NOMO-1 treated with dmso at 0.1 percent for 144 hours (cell line): ENCODE results near the gene ARIH2.
A peak's percentile ranks its signal among the peaks of the same experiment; 100 is the strongest.
"Not testable (repeated sequence)": the region's sequence is repeated elsewhere in the genome, so short reads cannot be mapped to it uniquely, and the experiment has no call there.

Experiments
- DNase-seq: peaks from one replicate; lab custom pipeline; 2025; ENCODE audit not compliant: unreplicated experiment; lab: John Stamatoyannopoulos, UW

Gene ARIH2

DNA sequence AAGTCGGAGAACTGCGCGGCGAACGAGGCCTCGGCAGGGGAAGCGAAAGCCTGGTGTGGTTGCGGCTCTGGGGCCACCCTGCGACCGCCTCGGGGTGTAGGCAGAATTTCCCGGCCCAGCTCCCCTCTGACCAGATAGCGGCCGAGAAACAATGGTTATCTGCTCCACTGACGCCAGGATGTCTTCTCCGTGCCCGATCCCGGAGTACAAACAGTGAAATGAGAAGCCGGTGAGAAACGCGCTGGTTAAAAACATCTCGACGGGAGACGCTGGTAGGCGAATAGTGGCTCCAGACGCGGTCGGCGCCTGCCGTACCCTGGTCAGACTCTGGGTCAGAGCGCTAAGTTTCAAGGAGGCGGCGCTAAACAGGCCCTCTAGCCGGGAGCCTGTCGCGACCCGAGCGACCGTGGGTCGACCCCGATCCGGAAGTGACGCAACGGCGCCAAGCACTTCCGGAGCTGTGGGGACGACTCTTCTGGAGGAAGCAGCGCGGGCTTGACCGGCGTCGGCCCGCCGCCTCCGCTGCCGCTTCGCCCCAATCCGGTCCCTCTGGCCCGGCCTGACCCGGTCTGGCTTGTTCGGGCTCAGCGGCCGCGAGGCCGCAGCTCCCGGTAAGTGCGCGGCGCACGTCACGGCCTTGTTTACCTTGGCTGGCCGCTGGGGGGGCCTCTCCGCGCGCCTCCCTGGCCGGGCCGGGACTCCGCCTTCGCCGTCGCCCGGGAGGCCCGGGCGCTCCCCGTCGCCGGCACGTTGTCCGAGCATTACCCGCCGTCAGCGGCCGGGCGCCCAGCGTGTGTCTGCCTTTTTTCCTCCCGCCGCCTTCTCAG is at the start of gene ARIH2:
Gene ARIH2, plus strand, starts transcription at position 455 of the 827 bp plus-strand sequence. CDS start 8,717 bp downstream, outside the sequence.
- peak; percentile 86 for DNase-seq

DNA sequence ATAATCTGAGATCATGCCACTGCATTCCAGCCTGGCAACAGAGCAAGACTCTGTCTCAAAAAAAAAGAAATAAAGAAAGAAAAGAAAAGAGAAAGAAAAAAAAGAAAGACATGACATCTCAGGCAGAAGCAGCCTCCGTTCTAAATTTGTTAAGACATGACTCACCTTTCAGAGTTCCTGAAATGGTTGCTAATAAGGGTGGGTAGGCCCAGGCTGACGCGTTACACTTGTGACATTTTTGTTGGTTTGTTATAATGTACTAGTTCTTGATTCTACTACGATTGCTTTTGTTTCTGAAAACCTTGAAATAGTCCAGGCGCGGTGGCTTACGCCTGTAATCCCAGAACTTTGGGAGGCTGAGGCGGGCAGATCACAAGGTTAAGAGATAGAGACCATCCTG is 41.0 kb upstream of the ARIH2 start:
- DNase-seq: no peak

DNA sequence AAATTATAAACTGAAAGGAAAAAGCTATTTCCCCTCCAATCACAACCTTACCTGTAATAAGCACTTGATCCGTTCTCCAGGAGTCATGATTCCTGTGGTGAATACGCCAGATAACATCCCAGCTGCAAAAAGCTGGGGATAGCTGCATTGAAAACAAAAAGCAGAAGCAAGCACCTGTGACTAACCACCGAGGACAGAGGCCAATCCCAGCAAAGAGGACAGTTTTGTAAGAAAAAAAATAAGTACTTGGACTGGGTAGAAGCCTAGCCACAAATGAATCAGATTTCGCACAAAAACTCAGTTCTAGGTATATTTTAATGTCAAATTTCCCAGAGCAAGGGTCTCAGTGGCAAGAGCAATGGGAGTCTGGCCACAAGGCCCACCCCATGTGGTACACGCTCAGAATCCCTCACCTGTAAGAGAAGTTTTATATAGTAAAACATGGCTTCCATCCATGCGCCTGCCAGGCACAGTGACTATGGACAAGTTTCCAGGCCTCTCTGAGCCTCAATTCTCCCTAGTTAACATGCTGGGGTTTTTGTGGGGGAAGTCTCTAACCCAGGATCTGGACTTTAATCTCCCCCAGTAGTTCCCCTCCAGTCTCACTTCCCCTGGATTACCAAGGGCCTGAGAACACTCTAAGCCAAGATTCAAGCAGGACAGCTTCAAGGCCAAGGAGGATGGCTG is 39.2 kb upstream of the ARIH2 start:
- peak; percentile 16 for DNase-seq

DNA sequence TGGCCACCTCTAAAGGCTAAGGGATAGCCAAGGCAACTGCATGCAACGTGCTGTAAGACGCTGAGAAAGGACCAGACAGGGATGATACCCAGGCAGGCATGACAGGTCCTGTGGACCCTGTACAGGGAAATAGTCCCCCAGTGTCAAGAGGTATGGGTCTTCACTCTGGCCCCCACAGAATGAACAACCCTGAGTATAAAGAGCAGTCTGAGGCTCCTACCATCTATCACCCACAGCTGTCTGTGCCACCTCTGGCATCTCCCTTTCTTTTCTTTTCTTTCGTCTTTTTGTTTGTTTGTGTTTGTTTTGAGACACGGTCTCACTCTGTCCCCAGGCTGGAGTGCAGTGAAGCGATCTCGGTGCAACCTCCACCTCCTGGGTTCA is 38.7 kb upstream of the ARIH2 start:
- DNase-seq: no peak

DNA sequence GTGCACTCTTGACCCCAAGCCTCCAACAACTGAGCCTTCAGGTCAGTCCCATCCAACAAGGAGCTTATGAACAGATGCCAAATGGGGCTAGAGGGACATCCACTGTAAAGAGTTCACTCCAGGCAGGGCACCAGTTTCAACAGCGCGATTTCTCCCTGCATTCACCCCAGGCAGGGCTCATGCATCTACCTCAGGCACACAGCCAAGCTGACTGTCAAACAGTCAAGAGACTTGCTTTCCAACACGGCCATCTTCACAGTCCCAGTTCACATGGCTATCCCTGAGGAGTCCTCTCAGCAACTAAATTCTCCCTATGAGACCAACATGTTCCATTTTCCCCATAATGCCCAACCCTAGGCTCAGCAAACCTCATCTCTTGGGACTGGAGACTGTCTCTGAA is 37.6 kb upstream of the ARIH2 start:
- DNase-seq: no peak

DNA sequence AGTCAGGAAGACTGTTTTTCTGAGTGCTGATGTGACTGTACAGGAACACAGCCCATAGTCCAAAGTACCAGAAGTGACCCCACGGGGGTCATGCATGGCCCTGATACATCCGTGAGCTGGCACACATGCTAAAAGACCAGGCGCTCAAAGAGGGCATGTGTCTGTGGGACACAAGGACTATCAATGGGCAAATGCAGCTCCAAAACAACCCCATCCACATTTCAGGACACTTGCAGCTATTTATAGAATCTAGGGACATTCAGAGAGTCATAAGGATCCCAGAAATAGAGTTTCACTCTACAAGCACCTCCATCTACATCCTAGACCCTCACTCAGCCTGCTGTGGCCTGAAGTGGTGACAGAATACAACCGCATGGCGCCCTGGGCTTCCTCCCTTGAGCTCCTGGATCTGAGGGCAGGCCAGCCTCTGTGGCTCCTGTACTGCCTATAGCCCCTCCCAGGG is 37.0 kb upstream of the ARIH2 start:
- DNase-seq: no peak

DNA sequence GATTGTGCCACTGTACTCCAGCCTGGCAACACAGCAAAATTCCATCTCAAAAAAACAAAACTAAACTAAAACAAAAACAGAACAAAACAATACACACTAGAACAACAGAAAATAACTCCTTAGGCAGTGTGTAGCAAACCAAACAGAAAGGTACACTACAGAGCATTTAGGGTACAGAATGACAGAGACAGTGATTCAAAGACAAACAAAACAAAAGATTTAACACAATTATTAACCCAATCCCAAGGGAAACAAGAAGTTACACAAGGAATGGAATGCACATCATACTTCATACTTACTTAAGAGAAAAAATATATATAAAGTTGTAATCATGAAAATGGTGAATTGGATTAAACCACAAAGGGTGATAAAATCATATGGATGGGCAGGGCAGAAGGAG is 32.9 kb upstream of the ARIH2 start:
- DNase-seq: no peak

DNA sequence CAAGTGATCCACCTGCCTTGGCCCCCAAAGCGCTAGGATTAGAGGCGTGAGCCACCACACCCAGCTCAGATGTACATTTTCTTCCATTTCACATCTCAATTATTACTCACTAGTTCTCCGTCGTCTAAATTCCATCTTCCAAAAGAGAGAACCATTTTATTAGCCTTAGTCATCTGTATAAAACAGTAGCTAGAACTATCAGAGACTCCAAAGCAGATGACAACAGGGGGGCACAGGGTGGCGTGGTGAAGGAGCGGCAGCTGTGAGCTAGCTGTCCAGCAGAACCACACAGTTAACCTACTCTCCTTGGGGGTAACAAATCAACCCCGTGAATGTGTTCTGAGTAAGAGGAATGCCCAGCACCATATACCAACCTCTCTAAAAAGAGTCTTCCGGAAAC is 27.0 kb upstream of the ARIH2 start:
- DNase-seq: no peak

DNA sequence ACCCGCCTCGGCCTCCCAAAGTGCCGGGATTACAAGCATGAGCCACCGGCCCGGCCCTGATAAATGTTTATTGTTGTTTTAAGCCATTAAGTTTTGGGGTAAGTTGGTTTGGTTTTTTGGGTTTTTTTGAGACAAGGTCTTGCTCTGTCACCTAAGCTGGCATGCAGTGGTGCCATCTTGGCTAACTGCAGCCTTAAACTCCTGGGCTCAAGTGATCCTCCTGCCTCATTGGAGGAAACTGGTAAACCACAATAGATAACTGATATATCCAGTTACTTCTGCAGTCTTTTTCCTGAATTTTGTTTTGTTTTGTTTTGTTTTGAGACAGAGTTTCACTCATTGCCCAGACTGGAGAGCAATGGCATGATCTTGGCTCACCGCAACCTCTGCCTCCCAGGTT is 24.1 kb upstream of the ARIH2 start:
- no peak for DNase-seq

DNA sequence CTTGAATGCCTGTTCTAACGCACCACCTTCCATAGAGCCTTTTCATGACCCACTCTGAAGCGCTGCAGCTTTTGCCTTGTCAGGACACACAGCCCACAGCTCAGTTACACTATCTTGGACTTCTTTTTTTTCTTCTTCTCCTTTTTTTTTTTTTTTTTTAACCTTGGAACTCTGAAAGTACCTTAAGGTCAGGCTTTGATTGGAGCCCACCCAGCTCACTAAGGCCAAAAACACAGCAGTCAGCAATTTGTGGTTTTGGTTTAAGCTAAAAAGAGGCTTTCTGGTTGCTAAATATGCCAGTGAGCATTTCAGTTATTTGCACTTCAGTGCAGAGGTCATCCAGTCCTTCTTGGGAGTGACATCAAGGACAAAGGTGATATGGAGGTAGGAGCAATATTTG is 21.7 kb upstream of the ARIH2 start:
- peak; percentile 62 for DNase-seq

DNA sequence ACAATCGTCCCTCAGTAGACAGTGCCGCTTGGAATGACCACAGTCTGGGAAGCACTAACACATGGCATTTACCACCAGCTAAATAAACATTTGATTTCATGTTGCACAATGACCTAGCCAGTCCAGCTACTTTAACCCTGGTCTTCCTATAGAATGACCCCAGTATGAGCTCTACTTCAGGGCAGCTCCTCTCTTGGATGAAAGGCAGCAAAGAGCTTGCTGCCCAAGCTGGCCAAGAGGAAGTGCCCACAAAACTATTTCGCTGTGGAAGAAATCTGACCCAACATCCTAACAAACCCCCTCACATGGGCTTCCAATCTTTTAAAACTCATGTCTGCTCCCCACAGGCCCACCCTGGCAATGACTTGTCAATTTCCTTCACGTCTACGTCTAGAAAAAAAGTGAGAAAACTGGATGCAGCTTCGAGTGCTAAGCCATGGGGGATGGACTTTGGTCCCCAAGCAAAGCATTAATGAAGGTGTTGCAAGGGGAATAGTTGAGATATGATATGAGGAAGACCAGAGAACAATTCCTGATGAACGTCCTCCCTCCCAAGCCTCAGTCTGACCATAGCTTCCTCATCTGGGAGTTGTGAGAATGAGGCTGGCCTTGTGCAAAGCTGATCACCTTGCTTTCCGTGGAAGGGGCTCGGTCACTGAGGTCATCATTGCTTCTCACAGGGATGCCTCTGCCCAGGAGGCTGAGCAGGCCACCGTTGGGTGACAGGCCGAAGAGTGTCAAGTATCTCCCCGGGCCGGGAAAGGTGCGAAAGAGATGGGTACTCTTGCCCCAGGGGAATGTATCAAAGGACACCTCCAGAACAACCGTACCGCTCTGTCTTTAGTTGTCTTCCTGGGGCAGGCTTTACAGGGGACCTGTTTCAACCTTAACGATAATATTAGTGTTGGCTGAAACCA is 20.9 kb upstream of the ARIH2 start:
- no peak for DNase-seq

DNA sequence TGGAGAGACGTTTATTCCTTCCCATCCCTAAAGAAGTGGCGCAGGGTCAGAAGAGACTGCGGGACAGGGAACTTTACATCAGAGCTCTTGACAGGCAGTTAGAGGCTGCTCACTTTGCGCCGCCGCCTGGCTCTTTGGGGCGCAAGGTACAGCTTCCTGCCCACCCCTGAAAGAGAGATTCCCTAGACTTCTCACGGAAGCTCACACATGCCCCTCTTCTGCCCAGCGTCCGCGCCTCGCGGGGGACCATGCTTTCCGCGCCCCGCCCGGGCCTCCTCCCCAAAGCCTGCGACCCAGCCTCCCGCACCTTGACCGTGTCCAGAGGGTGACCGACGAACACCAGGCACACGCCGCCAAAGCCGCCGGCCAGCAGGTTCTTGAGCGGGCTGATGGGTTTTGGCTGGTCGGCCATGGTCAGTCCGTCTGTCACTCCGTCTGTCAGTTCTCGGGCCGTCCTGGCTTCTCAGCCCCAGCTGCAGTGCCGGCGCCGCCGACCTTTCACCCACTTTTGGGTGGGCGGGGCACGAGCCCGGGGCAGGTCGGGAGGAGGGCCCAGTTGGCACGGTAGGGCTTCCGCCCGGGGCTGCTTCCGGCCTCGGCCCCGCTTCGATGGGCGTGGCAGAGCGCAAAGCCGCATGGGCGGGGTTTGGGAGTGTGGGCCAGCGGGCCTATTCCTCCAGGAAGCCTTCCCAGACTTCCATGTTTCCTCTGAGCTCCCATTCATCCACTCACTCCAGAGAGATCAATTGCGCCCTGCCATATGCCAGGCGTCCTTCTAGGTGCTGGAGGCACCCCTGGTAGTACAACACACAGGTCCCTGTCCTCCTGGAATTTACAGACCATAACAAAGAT is 20.0 kb upstream of the ARIH2 start, which contains the start of gene SLC25A20:
Gene SLC25A20, minus strand, starts transcription at position 500 of the 852 bp plus-strand sequence. Its CDS starts 88 bp downstream, at position 412.
- DNase-seq: peak; percentile 80

DNA sequence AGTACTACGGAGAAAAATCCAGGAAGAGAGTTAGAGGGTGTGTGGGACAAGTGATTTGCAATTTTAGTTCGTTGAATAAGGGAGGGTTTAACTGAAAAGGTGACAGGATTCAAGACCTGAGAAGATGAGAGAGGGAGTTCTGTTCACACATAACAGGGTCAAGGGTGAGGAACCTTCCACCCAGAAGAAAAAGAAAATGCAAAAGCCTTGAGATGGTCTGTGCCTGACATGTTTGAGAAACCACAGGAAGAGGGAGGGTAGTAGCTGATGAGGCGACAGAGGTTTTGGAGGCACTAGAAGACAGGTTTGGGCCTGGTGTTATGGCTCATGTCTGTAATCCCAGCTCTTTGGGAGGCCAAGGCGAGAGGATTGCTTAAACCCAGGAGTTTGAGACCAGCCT is 19.4 kb upstream of the ARIH2 start:
- no peak for DNase-seq

DNA sequence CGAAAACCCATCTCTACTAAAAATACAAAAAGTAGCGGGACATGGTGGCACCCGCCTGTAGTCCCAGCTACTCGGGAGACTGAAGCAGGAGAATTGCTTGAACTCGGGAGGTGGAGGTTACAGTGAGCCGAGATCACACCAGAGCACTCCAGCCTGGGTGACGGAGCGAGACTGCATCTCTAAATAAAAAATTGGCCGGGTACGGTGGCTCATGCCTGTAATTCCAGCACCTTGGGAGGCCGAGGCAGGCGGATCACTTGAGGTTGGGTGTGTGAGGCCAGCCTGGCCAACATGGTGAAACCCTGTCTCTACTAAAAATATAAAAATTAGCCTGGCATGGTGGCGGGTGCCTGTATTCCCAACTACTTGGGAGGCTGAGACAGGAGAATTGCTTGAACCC is 11.6 kb upstream of the ARIH2 start:
- not testable (repeated sequence) for DNase-seq

DNA sequence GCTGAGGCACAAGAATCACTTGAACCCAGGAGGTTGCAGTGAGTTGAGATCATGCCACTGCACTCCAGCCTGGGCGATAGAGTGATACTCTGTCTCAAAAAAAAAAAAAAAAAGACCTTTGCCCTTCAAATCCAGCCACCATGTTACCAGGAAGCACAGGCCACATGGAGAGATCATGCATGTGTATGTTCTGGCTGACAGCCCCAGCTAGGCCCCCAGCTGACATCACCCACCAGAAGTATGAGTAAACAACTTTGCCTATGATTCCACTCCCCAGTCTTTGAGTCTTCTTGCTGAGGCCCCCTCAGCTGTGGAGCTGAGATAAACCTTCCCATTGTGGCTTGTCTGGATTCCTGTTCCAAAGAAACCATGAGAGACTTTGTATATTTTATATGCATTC is 3.3 kb upstream of the ARIH2 start:
- no peak for DNase-seq

DNA sequence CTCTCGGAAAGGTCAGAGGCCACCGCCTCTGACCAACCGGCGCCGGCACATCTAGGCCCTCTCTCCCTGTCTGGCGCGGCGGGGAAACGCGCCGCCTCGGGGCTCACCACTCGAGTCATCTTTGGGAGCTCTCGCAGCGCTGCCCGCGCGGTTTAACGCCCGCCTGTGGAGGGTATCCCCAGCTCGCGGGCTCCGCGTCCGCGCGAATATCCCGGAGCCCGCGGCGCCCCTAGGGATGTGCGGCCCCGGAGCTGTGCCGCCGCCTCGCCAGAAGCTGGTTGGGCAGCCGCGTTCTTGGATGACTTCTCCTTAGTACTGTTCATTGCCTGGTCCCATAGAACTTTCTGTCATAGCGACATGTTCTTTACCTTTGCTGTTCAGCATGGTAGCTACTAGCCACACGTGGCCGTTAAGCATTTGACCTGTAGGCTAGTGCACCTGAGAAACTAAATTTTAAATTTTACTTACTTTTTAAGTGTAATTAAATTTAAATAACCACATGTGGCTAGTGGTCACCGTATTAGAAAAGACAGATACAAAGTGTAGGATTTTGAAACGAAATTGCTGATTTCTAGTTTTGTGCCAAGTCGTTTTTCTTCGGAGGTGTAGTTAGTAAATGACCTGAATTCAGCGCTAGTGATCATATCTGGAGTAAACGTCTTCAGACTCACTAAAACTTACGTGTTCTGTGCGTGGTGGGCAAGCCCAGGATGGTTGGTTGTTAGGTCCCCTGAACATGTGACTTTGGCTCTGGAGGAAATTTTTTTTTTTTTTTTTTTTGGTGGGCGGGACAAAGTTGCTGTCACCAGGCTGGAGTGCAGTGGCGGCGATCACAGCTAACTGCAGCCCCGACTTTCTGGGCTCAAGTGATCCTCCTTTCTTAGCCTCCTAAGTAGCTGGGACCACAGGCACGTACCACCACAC is 835 bp downstream of the ARIH2 start:
- peak; percentile 47 for DNase-seq

DNA sequence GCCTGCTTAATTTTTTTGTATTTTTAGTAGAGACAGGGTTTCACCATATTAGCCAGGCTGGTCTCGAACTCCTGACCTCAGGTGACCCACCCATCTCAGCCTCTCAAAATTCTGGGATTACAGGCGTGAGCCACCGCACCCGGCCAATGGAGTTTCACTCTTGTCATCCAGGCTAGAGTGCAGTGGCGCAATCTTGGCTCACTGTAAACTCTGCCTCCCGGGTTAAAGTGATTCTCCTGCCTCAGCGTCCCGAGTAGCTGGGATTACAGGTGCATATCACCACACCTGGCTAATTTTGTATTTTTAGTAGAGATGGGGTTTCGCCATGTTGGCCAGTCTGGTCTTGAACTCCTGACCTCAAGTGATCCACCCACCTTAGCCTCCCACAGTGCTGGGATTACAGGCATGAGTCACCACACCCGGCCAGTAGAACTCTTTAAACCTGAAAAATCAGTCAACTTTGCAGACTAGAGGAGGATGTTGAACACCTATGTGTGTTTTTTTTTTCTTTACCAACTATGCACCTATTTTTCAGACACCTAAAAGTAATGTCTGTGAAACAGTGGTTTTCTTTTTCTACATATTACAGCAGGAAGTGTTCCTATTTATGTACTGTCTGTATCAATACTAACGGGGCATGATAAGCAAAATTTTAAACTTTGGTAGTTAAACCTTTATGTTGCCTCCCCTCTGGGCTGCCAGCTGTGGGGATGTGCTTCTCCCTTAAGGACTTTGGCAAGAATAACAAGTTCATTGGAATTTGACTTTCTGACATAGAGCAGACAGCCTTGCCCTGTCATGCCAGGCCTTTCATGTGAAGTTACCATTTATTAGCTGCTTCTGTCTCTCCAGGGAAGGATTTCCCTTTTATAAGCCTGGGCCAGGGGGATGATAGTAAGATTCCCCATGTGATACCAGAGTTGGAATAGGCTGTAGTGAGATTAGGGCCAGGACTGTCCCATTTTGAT is 8.1 kb downstream of the ARIH2 start:
- DNase-seq: no peak

DNA sequence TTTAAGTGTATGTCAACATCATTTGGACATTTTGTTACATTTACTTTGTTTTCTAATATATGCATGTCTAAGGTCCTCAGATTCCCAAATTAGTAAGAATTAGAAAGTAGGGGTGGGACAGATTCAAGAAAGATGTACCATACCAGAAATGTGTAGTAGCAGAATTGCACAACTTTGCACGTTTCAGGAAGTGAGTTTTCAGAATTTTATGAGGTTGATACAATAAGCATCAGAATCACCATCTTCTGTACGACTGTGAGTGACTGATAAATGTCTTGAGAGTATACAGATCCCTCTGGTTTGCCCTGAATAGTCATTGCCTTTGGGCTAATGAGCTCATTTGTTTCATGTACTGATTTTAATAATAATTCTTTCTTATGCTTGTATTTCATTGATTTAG is 9.3 kb downstream of the ARIH2 start:
- DNase-seq: peak; percentile 30
